GM20000 (cell line): ENCODE measurements around the gene CDH2.

Source experiments
- DNase-seq: peaks from one replicate; pipeline ENCODE4 v3.0.0; 2012; ENCODE audit warnings: low spot score
- CTCF ChIP-seq: IDR thresholded peaks from 2 replicates; pipeline ENCODE4 v1.5.1; 2012; ENCODE audit warnings: mild to moderate bottlenecking, control low read depth; ENCODE audit errors: extremely low read depth, missing control alignments

CDH2 gene

GRCh38 chr18:28127763-28128658 lies 48.9 kb downstream of the CDH2 start:
- TF ChIP-seq CTCF, result no peak
- DNase-seq, result no peak

- no peak for TF ChIP-seq CTCF
- DNase-seq, result no peak
Measured at GRCh38 chr18:28127228-28127627, 49.7 kb downstream of the CDH2 start.

- no peak for DNase-seq
- TF ChIP-seq CTCF, result no peak
Measured at GRCh38 chr18:28126768-28127167, 50.2 kb downstream of the CDH2 start.

GRCh38 chr18:28125051-28125450 lies 51.9 kb downstream of the CDH2 start:
- TF ChIP-seq CTCF, result no peak
- DNase-seq, result no peak

- no peak for DNase-seq
- TF ChIP-seq CTCF, result no peak
Measured at GRCh38 chr18:28124131-28125029, 52.5 kb downstream of the CDH2 start.

- DNase-seq, result no peak
- TF ChIP-seq CTCF, result no peak
Measured at GRCh38 chr18:28123401-28124030, 53.4 kb downstream of the CDH2 start.
